H1 (cell line): ENCODE data around the gene ZNF423. TPM values are rescaled to one million over a fixed set of nuclear protein-coding genes. Genes with fewer than 3 reads are reported as not detected.
"Not testable (repeated sequence)": the region's sequence is repeated elsewhere in the genome, so short reads cannot be mapped to it uniquely, and the experiment has no call there.

ENCODE experiments used
- CTCF ChIA-PET: fragments of 300-600 bp; sonication (Branson Sonifier 250); formaldehyde crosslinking; loops from one replicate; lab custom pipeline; 2021; ENCODE audit not compliant: partially characterized antibody; lab: Charles Lee
- POLR2A ChIA-PET: fragments of 300-600 bp; sonication (Branson Sonifier 250); formaldehyde crosslinking; loops from one replicate; lab custom pipeline; 2021; ENCODE audit warnings: inconsistent platforms; ENCODE audit not compliant: partially characterized antibody; lab: Charles Lee
- DNase-seq, 2 experiments: peaks; one replicate each; pipeline versions ENCODE4 v3.0.0 to v3.0.0-alpha.2; 2010 to 2022; ENCODE audit warnings: low spot score in 2 of 2, low read depth in 1 of 2, mixed read lengths in 1 of 2
- FAIRE-seq: peaks from 2 replicates; lab custom pipeline; 2011; peaks lifted over from hg19 to GRCh38; lab: Jason Lieb, UNC
- H2AFZ ChIP-seq: 2 replicates; pipeline ENCODE4 v1.8.1; 2012; ENCODE audit warnings: low read length, inconsistent platforms
- H2AK5ac ChIP-seq: 2 replicates; pipeline ENCODE4 v1.6.1; 2013; ENCODE audit warnings: low read depth, low read length
- H2BK120ac ChIP-seq: replicated peaks from 2 replicates; pipeline ENCODE3; 2013; ENCODE audit warnings: low read depth, low read length, inconsistent platforms
- H2BK12ac ChIP-seq: 2 replicates; pipeline ENCODE4 v1.6.1; 2013; ENCODE audit warnings: low read depth, low read length
- H2BK15ac ChIP-seq: 2 replicates; pipeline ENCODE4 v1.6.1; 2013; ENCODE audit warnings: low read length
- H2BK20ac ChIP-seq: 2 replicates; pipeline ENCODE4 v1.6.1; 2013; ENCODE audit warnings: low read length
- H2BK5ac ChIP-seq: 2 replicates; pipeline ENCODE4 v1.6.1; 2013; ENCODE audit warnings: low read depth, low read length
- H3K14ac ChIP-seq: 2 replicates; pipeline ENCODE4 v1.6.1; 2013; ENCODE audit warnings: inconsistent platforms; ENCODE audit not compliant: insufficient read length
- H3K18ac ChIP-seq: 2 replicates; pipeline ENCODE4 v1.6.1; 2013; ENCODE audit warnings: low read length; ENCODE audit errors: extremely low read depth
- H3K23ac ChIP-seq: 2 replicates; pipeline ENCODE4 v1.6.1; 2013; ENCODE audit warnings: inconsistent platforms; ENCODE audit not compliant: insufficient read length
- H3K23me2 ChIP-seq: 2 replicates; pipeline ENCODE4 v1.6.1; 2013; ENCODE audit warnings: low read depth, low read length
- H3K27ac ChIP-seq: 2 replicates; pipeline ENCODE4 v1.6.1; 2011; ENCODE audit warnings: low read depth, low read length, inconsistent platforms
- H3K27me3 ChIP-seq, 4 experiments: replicated peaks in 1 of 4; 1 replicate in 1 of 4; 2 replicates in 3 of 4; pipeline versions ENCODE4 v1.6.1 to v1.8.1; 2011 to 2013; ENCODE audit warnings: low read length in 3 of 4, mild to moderate bottlenecking in 3 of 4, inconsistent platforms in 2 of 4, mixed read lengths in 2 of 4, moderate library complexity in 1 of 4; ENCODE audit not compliant: control insufficient read depth in 3 of 4, insufficient read depth in 3 of 4; ENCODE audit errors: extremely low read depth in 1 of 4
- H3K36me3 ChIP-seq, 4 experiments: 2 replicates each; pipeline versions ENCODE4 v1.6.1 to v1.8.1; 2011 to 2013; ENCODE audit warnings: mild to moderate bottlenecking in 4 of 4, low read length in 3 of 4, moderate library complexity in 2 of 4, control low read depth in 1 of 4, inconsistent platforms in 1 of 4; ENCODE audit not compliant: insufficient read depth in 4 of 4, control insufficient read depth in 2 of 4
- H3K4ac ChIP-seq: replicated peaks from 2 replicates; pipeline ENCODE3; 2013; ENCODE audit warnings: low read length, low read depth, mixed read lengths, inconsistent platforms; ENCODE audit not compliant: insufficient read length
- H3K4me1 ChIP-seq, 4 experiments: replicated peaks in 1 of 4; 1 replicate in 1 of 4; 2 replicates in 3 of 4; pipeline versions ENCODE4 v1.6.1 to v1.8.1; 2011 to 2013; ENCODE audit warnings: low read length in 3 of 4, inconsistent platforms in 2 of 4, mixed read lengths in 1 of 4; ENCODE audit not compliant: insufficient read depth in 4 of 4, control insufficient read depth in 3 of 4
- H3K4me2 ChIP-seq, 2 experiments: 2 replicates each; pipeline versions ENCODE4 v1.6.1 to v1.8.1; 2011 to 2013; ENCODE audit warnings: low read depth in 2 of 2, low read length in 2 of 2, control low read depth in 1 of 2, inconsistent platforms in 1 of 2, mild to moderate bottlenecking in 1 of 2; ENCODE audit not compliant: insufficient read depth in 1 of 2
- H3K4me3 ChIP-seq, 4 experiments: fragments of 200-600, 300-600 bp in 1 of 4; sonication (generic), shearing (Covaris generic), sonication (Bioruptor Twin) in 1 of 4; 2 replicates each; pipeline versions ENCODE4 v1.5.1 to v1.8.1; 2011 to 2016; ENCODE audit warnings: low read length in 4 of 4, low read depth in 3 of 4, control low read depth in 2 of 4, inconsistent platforms in 2 of 4, mild to moderate bottlenecking in 2 of 4, mixed read lengths in 1 of 4, moderate library complexity in 1 of 4; ENCODE audit not compliant: insufficient read depth in 2 of 4; ENCODE audit errors: extremely low read depth in 1 of 4
- H3K56ac ChIP-seq: replicated peaks from 2 replicates; pipeline ENCODE3; 2013; ENCODE audit warnings: low read depth, mild to moderate bottlenecking, mixed read lengths, low read length, inconsistent platforms; ENCODE audit not compliant: insufficient read length
- H3K79me1 ChIP-seq: 2 replicates; pipeline ENCODE4 v1.6.1; 2013; ENCODE audit warnings: low read depth, low read length, control low read depth
- H3K79me2 ChIP-seq, 2 experiments: 2 replicates each; pipeline versions ENCODE4 v1.6.1 to v1.8.1; 2012 to 2013; ENCODE audit warnings: low read length in 2 of 2, mild to moderate bottlenecking in 2 of 2, inconsistent platforms in 1 of 2; ENCODE audit not compliant: insufficient read depth in 2 of 2, control insufficient read depth in 1 of 2
- H3K9ac ChIP-seq, 4 experiments: replicated peaks in 1 of 4; 1 replicate in 1 of 4; 2 replicates in 3 of 4; pipeline versions ENCODE4 v1.6.1 to v1.8.1; 2011 to 2013; ENCODE audit warnings: low read depth in 3 of 4, low read length in 3 of 4, control low read depth in 2 of 4, mild to moderate bottlenecking in 2 of 4, moderate library complexity in 2 of 4, inconsistent platforms in 1 of 4; ENCODE audit errors: extremely low read depth in 1 of 4
- H3K9me3 ChIP-seq, 2 experiments: 2 replicates each; pipeline versions ENCODE4 v1.6.1 to v1.8.1; 2012 to 2013; ENCODE audit warnings: mild to moderate bottlenecking in 2 of 2, moderate library complexity in 2 of 2, control low read depth in 1 of 2, inconsistent platforms in 1 of 2, low read depth in 1 of 2, low read length in 1 of 2, mixed read lengths in 1 of 2; ENCODE audit not compliant: insufficient read depth in 2 of 2
- H4K20me1 ChIP-seq, 2 experiments: replicated peaks in 1 of 2; 2 replicates each; pipeline versions ENCODE3 to v1.8.1; 2011 to 2013; ENCODE audit warnings: inconsistent platforms in 2 of 2, low read length in 2 of 2, mild to moderate bottlenecking in 1 of 2; ENCODE audit not compliant: insufficient read depth in 2 of 2, control insufficient read depth in 1 of 2
- H4K5ac ChIP-seq: 2 replicates; pipeline ENCODE4 v1.6.1; 2013; ENCODE audit warnings: low read length, low read depth, mixed read lengths, inconsistent platforms; ENCODE audit not compliant: insufficient read length
- H4K8ac ChIP-seq: 2 replicates; pipeline ENCODE4 v1.8.0; 2013; ENCODE audit warnings: mild to moderate bottlenecking, moderate library complexity, low read length, inconsistent platforms; ENCODE audit not compliant: insufficient read depth; ENCODE audit errors: extremely low read depth
- H4K91ac ChIP-seq: replicated peaks from 2 replicates; pipeline ENCODE3; 2013; ENCODE audit warnings: low read length, mixed read lengths, inconsistent platforms; ENCODE audit not compliant: insufficient read length
- WGBS, 2 experiments: shearing (Covaris generic) in 1 of 2; methylation state at CpG; one replicate each; pipeline versions ENCODE4 v1.1.6 to v1.1.7; 2013 to 2015; ENCODE audit warnings: low lambda C conversion rate in 2 of 2, mixed read lengths in 2 of 2, inconsistent platforms in 1 of 2, low coverage in 1 of 2, missing lambda C conversion rate in 1 of 2; ENCODE audit not compliant: insufficient replicate concordance in 2 of 2, insufficient coverage in 1 of 2, insufficient read length in 1 of 2; ENCODE audit errors: extremely low coverage in 1 of 2, missing lambda C conversion rate in 1 of 2; 5-methylcytosine and 5-hydroxymethylcytosine counted together
- polyA plus RNA-seq, 7 experiments: library from polyadenylated mRNA; depleted of rRNA in 3 of 7; stranded (reverse) in 5 of 7; unstranded in 2 of 7; fragments of >200 nt in 5 of 7; fragments of 200-250 nt in 2 of 7; gene quantifications; 1 replicate in 5 of 7; 2 replicates in 1 of 7; 4 replicates in 1 of 7; pipeline versions ENCODE4 v1.2.1 to v1.2.3, GENCODE V29; 2011 to 2013; ENCODE audit warnings: missing spikeins in 2 of 7, mixed read lengths in 2 of 7
- total RNA-seq: library from RNA; stranded (reverse); fragmentation: NEBNext Ultra II Directional; extraction: Animal tissue kit (Norgen Biotek cat#: 25700); gene quantifications from 2 replicates; pipeline ENCODE4 v1.2.1, GENCODE V29; 2021

Gene ZNF423
- total and polyA plus RNA-seq, 2 of the 8 experiments (the other 6 are each of a cell fraction or from before 2014, with no cell fraction given), result 38.2 to 52.3 TPM

GRCh38 chr16:49878540-49878939, 22.6 kb upstream of the ZNF423 start:
- H2AK5ac ChIP-seq, FAIRE-seq, H3K27ac ChIP-seq, H3K9me3 ChIP-seq, H2AFZ ChIP-seq, H2BK120ac ChIP-seq, H3K4ac ChIP-seq, H2BK12ac ChIP-seq, H2BK5ac ChIP-seq, H3K4me3 ChIP-seq, H4K5ac ChIP-seq, H3K4me2 ChIP-seq, H3K79me2 ChIP-seq, H3K56ac ChIP-seq, H2BK15ac ChIP-seq, DNase-seq, H3K14ac ChIP-seq, H2BK20ac ChIP-seq, H3K18ac ChIP-seq, POLR2A ChIA-PET, H3K23me2 ChIP-seq, H4K91ac ChIP-seq, H3K79me1 ChIP-seq, H3K23ac ChIP-seq, H4K20me1 ChIP-seq, H3K9ac ChIP-seq, H4K8ac ChIP-seq, H3K36me3 ChIP-seq: not testable (repeated sequence)
- 68% methylated on average over 3 of the region's 3 CpGs; no CpG with 5 or more reads in 1 of the 2 experiments for WGBS, 2 experiments
- CTCF ChIA-PET, result interaction anchor here (1.3 to 8.6 kb wide), 5 partner anchors 11 to 270 kb away, joined by 4 to 126 read pairs (median 35); partner anchors contain the start of gene ZNF423
- peaks cover 0 to 10% (median 4%) of the 10 kb centered on the region in 4 experiments; a peak in 3 of 7 replicates for H3K27me3 ChIP-seq
- peaks cover 2 to 11% (median 5%) of the 10 kb centered on the region in 4 experiments for H3K4me1 ChIP-seq
